ENCODE results near the gene MSL1.

The MSL1 gene

DNA sequence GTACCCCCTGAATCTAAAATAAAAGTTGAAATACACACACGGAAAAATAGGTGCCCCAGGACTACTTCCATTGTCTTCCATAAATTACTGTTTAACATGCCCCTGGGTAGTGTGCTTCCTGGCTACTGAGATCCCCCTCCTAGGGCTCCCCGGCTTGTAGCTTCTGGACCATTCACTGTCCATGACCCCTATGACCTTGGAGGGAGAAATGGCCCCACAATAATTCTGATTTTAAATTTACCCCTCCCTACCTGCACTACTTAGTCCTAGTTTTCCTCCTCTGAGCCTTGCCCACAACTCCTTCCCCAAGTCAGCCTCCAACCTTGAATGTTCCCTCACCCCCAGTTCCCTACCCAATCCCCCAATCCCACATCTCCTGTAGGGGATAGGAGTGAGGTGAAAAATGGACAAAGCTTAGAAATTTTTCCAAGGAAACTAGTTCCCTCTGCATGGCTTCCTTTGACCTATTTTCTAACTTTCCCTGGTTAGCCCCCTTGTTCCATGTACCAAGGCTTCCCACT lies 9.5 kb upstream of the MSL1 start:
- TF ChIP-seq, protein P1, sequence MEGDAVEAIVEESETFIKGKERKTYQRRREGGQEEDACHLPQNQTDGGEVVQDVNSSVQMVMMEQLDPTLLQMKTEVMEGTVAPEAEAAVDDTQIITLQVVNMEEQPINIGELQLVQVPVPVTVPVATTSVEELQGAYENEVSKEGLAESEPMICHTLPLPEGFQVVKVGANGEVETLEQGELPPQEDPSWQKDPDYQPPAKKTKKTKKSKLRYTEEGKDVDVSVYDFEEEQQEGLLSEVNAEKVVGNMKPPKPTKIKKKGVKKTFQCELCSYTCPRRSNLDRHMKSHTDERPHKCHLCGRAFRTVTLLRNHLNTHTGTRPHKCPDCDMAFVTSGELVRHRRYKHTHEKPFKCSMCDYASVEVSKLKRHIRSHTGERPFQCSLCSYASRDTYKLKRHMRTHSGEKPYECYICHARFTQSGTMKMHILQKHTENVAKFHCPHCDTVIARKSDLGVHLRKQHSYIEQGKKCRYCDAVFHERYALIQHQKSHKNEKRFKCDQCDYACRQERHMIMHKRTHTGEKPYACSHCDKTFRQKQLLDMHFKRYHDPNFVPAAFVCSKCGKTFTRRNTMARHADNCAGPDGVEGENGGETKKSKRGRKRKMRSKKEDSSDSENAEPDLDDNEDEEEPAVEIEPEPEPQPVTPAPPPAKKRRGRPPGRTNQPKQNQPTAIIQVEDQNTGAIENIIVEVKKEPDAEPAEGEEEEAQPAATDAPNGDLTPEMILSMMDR (IDR thresholded peaks at IDR 0.05) = no peak
- H3K27ac ChIP-seq = peak overlapping the region; percentile 94 to 96
- peak overlapping the region; percentile 43 for H3K4me3 ChIP-seq
- no peak for DNase-seq (ENCODE audit: low spot score)

DNA sequence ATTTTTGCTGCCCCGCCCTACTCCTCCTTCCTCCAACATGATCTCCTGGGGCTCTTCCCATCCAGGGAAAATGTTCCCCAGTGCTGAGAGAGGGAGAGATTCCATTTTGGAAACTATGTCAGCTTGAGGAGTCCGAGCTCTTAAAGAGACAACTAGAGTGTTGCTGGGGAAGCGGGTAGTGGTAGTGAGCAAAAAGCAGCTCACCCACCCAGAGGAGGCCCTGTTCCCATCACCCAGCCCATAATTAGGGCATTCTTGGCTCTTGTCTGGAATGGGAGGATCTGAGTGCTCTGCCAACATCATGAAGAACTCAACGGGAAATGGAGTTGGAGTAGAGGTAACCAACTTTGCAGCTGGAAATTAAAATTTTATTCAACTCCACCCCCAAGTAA lies 9.1 kb upstream of the MSL1 start:
- peak overlapping the region; percentile 65 for H3K4me3 ChIP-seq
- H3K27ac ChIP-seq = peak overlapping the region; percentile 94 to 96
- peak; percentile 77 for DNase-seq (ENCODE audit: low spot score)
- TF ChIP-seq, protein P1 (IDR thresholded peaks at IDR 0.05) = no peak

DNA sequence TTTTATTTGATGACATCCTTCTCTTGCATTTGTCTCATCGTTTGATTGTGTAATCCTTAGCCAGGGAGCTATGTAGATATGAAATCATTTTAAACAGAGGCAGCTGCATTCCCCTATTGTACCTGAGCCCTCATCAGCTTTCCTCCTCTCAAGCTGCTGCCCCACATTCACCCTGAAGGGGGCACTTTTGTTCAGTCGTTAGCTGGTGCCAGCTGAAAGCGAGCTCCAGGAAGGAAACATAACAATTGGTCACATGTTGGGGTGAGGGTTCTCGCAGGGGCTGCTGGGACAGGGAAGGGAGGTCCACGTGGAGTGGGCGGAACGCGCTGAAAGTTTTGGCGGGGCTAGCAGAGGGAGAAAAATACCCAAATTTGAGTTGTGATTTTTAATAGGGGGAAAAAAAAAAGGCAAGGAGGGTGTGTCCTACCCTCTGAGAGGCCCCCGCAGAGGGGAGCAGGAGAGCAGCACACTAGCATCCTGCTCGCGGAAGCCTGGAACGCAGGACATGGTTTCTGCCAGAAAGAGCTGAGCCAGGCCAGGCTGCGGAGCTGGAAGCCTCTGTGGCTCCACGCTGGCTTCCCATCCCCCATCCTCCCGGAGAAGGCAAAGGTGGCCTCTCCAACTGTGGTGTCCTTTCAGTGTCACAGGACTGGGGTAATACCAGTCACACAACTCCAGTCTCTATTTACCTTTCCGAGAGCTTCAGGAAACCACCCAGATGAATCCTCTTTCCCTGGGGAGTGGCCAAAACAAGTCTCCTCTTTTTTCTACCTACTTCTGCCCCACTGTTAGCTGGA lies 8.5 kb upstream of the MSL1 start:
- TF ChIP-seq, protein P1 (IDR thresholded peaks at IDR 0.05) = peak; percentile 76
- peak; percentile 96 for DNase-seq (ENCODE audit: low spot score)
- H3K4me3 ChIP-seq = peak overlapping the region; percentile 65

DNA sequence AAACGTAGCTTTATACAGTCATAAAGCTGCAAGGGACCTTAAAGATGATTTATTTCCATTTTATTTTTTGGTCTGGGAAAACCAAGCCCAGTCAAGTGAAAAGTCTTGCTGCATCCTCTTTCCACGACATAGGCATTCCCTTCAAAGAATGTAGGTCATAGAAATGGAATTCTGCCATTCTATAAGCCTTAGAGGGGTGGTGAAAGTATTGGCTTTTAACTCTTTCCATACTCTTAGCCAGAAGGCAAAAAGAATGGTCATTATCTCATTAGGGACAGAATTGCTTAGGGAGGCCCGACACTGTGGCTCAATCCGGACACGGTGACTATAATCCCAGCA lies 7.9 kb upstream of the MSL1 start:
- peak overlapping the region; percentile 65 for H3K4me3 ChIP-seq
- DNase-seq (ENCODE audit: low spot score) = no peak
- peak overlapping the region; percentile 94 to 96 for H3K27ac ChIP-seq
- TF ChIP-seq, protein P1 (IDR thresholded peaks at IDR 0.05) = no peak

More for the DNA sequence above, 8.5 kb upstream of the MSL1 start:
- peak overlapping the region; percentile 94 to 96 for H3K27ac ChIP-seq

DNA sequence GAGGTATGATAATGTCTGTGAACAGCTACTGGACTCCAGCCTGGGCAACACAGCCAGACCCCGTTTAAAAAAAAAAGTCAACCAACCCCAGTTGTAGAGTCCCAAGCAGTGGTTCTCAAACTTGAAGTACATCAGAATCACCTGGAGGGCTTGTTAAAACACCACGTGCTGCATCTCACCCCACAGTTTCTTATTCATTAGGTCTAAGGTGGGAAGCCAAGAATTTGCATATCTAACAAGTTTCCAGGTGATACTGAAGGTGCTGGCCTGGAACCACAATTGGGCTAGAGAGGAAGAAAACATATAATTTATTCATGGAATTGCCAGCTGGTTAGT lies 6.7 kb upstream of the MSL1 start:
- TF ChIP-seq, protein P1 (IDR thresholded peaks at IDR 0.05) = no peak
- Histone ChIP-seq H3K27ac (peak overlapping the region; percentile 57 to 96), H3K4me3 (no peak overlapping the region)
- DNase-seq (ENCODE audit: low spot score) = no peak

DNA sequence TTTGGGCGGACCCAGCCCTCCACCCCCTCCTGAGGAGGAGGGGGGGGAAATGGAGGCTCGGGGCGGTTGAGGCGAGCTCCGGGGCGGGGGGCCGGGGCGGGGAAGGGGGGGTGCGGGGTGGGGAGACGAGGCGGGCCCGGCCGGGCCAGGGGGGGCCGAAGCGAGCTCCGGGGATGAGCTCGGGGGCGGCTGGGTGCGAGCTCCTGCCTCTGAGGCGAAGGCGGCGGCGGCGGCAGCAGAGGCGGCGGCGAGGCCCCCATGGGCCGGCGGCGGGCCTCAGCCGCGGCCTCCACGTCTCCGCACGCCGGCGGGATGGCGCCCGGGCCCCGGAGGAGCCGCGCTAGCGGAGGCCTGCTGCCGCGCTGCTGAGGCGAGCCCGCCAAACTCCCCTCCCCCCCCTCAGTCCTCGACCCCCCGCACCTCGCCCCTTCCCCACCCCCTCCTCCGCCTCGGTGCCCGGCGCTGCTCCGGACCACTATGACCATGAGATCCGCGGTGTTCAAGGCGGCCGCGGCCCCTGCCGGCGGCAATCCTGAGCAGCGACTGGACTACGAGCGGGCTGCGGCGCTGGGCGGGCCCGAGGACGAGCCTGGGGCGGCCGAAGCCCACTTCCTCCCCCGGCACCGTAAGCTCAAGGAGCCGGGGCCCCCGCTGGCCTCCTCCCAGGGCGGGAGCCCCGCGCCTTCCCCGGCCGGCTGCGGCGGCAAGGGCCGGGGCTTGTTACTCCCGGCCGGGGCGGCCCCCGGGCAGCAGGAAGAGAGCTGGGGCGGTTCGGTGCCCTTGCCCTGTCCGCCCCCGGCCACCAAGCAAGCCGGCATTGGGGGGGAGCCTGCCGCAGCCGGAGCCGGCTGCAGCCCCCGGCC lies 596 bp downstream of the MSL1 start:
- Histone ChIP-seq H3K27ac (peak overlapping the region; percentile 99 to 100), H3K4me3 (peak overlapping the region; percentile 99)
- peak; percentile 77 for DNase-seq (ENCODE audit: low spot score)
- TF ChIP-seq, protein P1 (IDR thresholded peaks at IDR 0.05) = no peak
